Measurements from ENCODE around the gene PCYT1B. TPM values are rescaled to one million over a fixed set of nuclear protein-coding genes. Genes with fewer than 3 reads are reported as not detected.

The PCYT1B gene
- total RNA-seq, 1 donor from 2014 or later = 39.1 TPM

DNA sequence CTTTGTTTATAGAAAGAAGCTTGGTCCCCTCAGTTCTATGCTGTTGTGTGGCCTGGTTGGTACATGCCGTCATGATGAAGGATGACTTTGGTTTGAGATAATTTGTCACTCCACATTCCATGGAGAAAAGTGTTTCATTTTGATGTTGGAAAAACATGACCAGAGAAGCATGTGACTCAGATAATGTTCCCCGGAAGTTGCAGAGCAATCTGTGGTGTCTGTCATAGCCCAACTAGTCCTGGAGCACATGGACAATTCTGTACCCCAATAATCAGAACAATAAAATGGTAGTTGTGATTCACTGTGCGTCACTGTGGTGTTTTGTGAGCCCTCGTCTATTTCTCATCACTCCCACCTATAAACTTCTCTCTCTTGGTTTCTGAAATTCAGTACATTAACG lies 97.0 kb downstream of the PCYT1B start:
- Mint-ChIP-seq H3K4me3 (no peak overlapping the region), H3K9me3 (peaks cover 3% of the 10 kb centered on the region), H3K27ac (no peak overlapping the region), H3K4me1 (no peaks in the 10 kb centered on the region), H3K36me3 (peaks cover 2% of the 10 kb centered on the region), H3K27me3 (ENCODE audit: insufficient read depth, low read depth) (peaks cover 5% of the 10 kb centered on the region)
- DNase-seq (ENCODE audit: low spot score) = no peak
- H3K9me3 ChIP-seq (ENCODE audit: low read depth) = no peaks in the 10 kb centered on the region
- TF ChIP-seq, protein P1, sequence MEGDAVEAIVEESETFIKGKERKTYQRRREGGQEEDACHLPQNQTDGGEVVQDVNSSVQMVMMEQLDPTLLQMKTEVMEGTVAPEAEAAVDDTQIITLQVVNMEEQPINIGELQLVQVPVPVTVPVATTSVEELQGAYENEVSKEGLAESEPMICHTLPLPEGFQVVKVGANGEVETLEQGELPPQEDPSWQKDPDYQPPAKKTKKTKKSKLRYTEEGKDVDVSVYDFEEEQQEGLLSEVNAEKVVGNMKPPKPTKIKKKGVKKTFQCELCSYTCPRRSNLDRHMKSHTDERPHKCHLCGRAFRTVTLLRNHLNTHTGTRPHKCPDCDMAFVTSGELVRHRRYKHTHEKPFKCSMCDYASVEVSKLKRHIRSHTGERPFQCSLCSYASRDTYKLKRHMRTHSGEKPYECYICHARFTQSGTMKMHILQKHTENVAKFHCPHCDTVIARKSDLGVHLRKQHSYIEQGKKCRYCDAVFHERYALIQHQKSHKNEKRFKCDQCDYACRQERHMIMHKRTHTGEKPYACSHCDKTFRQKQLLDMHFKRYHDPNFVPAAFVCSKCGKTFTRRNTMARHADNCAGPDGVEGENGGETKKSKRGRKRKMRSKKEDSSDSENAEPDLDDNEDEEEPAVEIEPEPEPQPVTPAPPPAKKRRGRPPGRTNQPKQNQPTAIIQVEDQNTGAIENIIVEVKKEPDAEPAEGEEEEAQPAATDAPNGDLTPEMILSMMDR (IDR thresholded peaks at IDR 0.05) = no peak
- no peak for TF ChIP-seq EZH2phosphoT487 (IDR thresholded peaks at IDR 0.05)
- no peak for TF ChIP-seq EZH2 (IDR thresholded peaks at IDR 0.05)
- H3K79me2 ChIP-seq (ENCODE audit: low read depth) = no peaks in the 10 kb centered on the region
- no peak overlapping the region for H3K4me2 ChIP-seq
- no peak overlapping the region for H3K9ac ChIP-seq
- H3K36me3 ChIP-seq = no peaks in the 10 kb centered on the region
- peaks cover 22% of the 10 kb centered on the region for H3K4me1 ChIP-seq
- no peaks in the 10 kb centered on the region for H3F3A ChIP-seq (ENCODE audit: low read depth)
- no peaks in the 10 kb centered on the region for H4K20me1 ChIP-seq (ENCODE audit: low read depth)
- H3K4me3 ChIP-seq = no peak overlapping the region
- no peaks in the 10 kb centered on the region for H3K27me3 ChIP-seq
- no peak overlapping the region for H3K27ac ChIP-seq
- no peak overlapping the region for H2AFZ ChIP-seq (replicated peaks)

- DNase-seq (ENCODE audit: low spot score) = no peak
- Mint-ChIP-seq H3K27me3 (ENCODE audit: insufficient read depth, low read depth) (peaks cover 5% of the 10 kb centered on the region), H3K4me1 (no peaks in the 10 kb centered on the region), H3K9me3 (no peaks in the 10 kb centered on the region), H3K36me3 (peaks cover 2% of the 10 kb centered on the region), H3K4me3 (no peak overlapping the region), H3K27ac (no peak overlapping the region)
- Histone ChIP-seq H3K4me2 (no peak overlapping the region), H3K4me3 (no peak overlapping the region), H4K20me1 (ENCODE audit: low read depth) (no peaks in the 10 kb centered on the region), H3K27ac (no peak overlapping the region), H3K79me2 (ENCODE audit: low read depth) (no peaks in the 10 kb centered on the region), H3K9ac (no peak overlapping the region), H3K4me1 (peaks cover 22% of the 10 kb centered on the region), H3K36me3 (no peaks in the 10 kb centered on the region), H3K27me3 (no peaks in the 10 kb centered on the region), H2AFZ (replicated peaks) (no peak overlapping the region), H3F3A (ENCODE audit: low read depth) (no peaks in the 10 kb centered on the region), H3K9me3 (ENCODE audit: low read depth) (no peaks in the 10 kb centered on the region)
- no peak for TF ChIP-seq EZH2phosphoT487 (IDR thresholded peaks at IDR 0.05)
These were observed 99.2 kb downstream of the PCYT1B start for GRCh38 chrX:24547961-24548360.

DNA sequence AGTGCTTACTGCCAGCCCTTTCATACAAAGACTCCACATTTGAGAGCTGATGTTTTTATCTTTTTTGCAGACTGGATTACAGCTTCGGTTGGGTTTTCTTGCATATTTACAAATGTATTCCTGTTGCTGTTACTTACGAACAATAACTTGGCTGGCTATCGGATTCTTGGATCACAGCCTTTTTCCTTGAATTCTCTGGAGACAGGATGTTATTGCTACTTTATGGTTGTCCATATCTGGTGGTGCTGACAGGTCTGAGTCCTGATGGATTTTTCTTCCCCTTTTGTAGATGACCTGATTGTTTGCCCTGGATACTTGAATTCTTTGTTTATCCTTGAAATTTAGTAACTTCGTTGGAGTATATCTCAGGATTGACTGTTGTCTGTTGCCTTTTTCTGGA lies 104.4 kb downstream of the PCYT1B start:
- peaks cover 2% of the 10 kb centered on the region for H3K27me3 Mint-ChIP-seq (ENCODE audit: insufficient read depth, low read depth)
- Histone ChIP-seq H3K27me3 (no peaks in the 10 kb centered on the region), H2AFZ (replicated peaks) (no peak overlapping the region)

GRCh38 chrX:24536551-24536950 lies 110.6 kb downstream of the PCYT1B start:
- Mint-ChIP-seq H3K4me1 (no peaks in the 10 kb centered on the region), H3K27ac (no peak overlapping the region), H3K36me3 (peaks cover 29% of the 10 kb centered on the region), H3K9me3 (no peaks in the 10 kb centered on the region), H3K27me3 (ENCODE audit: insufficient read depth, low read depth) (peaks cover 2% of the 10 kb centered on the region), H3K4me3 (no peak overlapping the region)
- peaks cover 3% of the 10 kb centered on the region for H3K36me3 ChIP-seq
- no peak overlapping the region for H2AFZ ChIP-seq (replicated peaks)
- no peaks in the 10 kb centered on the region for H3K4me1 ChIP-seq
- TF ChIP-seq, protein P1 (IDR thresholded peaks at IDR 0.05) = no peak
- TF ChIP-seq EZH2phosphoT487 (IDR thresholded peaks at IDR 0.05) (no peak), EZH2 (IDR thresholded peaks at IDR 0.05) (no peak)
- no peak overlapping the region for H3K9ac ChIP-seq
- H3K27ac ChIP-seq = no peak overlapping the region
- H3K4me2 ChIP-seq = no peak overlapping the region
- no peak for DNase-seq (ENCODE audit: low spot score)
- H3K4me3 ChIP-seq = no peak overlapping the region
- H3K27me3 ChIP-seq = no peaks in the 10 kb centered on the region
- H3K9me3 ChIP-seq (ENCODE audit: low read depth) = no peaks in the 10 kb centered on the region
- no peaks in the 10 kb centered on the region for H3F3A ChIP-seq (ENCODE audit: low read depth)
- no peaks in the 10 kb centered on the region for H3K79me2 ChIP-seq (ENCODE audit: low read depth)
- no peaks in the 10 kb centered on the region for H4K20me1 ChIP-seq (ENCODE audit: low read depth)

More for the DNA sequence above, 104.4 kb downstream of the PCYT1B start:
- Mint-ChIP-seq H3K4me1 (no peaks in the 10 kb centered on the region), H3K36me3 (peaks cover 15% of the 10 kb centered on the region), H3K9me3 (no peaks in the 10 kb centered on the region), H3K4me3 (no peak overlapping the region), H3K27ac (no peak overlapping the region)
- TF ChIP-seq, protein P1 (IDR thresholded peaks at IDR 0.05) = no peak
- TF ChIP-seq EZH2 (IDR thresholded peaks at IDR 0.05) (no peak), EZH2phosphoT487 (IDR thresholded peaks at IDR 0.05) (no peak)
- H3F3A ChIP-seq (ENCODE audit: low read depth) = no peaks in the 10 kb centered on the region
- no peak overlapping the region for H3K9ac ChIP-seq
- no peaks in the 10 kb centered on the region for H3K9me3 ChIP-seq (ENCODE audit: low read depth)
- no peaks in the 10 kb centered on the region for H3K79me2 ChIP-seq (ENCODE audit: low read depth)
- no peak for DNase-seq (ENCODE audit: low spot score)
- no peak overlapping the region for H3K4me3 ChIP-seq
- no peaks in the 10 kb centered on the region for H3K36me3 ChIP-seq
- H3K27ac ChIP-seq = no peak overlapping the region
- H4K20me1 ChIP-seq (ENCODE audit: low read depth) = no peaks in the 10 kb centered on the region
- H3K4me2 ChIP-seq = no peak overlapping the region
- H3K4me1 ChIP-seq = peaks cover 12% of the 10 kb centered on the region
